Measurements from ENCODE around the gene LYSMD2.

The LYSMD2 gene

DNA sequence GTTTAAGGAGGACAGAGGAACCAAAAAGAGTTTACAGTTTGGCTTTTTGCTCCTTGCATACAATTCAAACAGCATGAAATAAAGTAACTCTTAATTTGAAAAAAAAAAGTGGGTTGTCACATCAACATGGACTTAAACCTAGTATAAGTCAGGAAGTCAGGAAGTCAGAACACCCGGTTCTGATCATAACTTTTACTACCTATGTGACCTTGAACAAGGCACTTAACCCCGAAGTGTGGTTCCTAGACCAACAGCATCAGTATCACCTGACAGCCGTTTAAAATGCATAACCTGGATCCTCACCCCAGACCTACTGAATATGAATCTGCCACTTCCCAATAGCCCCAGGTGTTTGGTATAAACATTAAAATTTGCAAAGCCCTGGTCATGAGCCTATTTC, 18.7 kb downstream of the LYSMD2 start:
- DNase-seq, result no peak

DNA sequence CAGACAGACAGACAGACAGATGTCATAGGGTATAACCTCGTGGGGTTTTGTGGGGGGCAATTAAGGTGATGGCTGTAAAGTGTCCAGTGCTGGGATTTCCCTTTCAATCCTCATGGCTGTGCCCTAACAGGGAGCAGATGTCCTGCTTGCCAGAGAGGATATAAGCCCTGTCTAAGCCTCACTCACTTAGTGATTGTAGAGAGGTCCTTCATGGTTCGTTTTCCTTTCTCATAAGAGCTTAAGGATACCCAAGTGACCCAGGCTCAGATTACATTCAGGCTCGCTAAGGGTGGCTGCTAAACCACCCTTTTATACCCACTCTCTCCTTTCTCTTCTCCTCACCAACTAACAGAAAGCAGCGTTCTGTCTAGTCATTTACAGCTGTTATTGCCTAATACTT, 19.2 kb downstream of the LYSMD2 start:
- DNase-seq, result no peak

DNA sequence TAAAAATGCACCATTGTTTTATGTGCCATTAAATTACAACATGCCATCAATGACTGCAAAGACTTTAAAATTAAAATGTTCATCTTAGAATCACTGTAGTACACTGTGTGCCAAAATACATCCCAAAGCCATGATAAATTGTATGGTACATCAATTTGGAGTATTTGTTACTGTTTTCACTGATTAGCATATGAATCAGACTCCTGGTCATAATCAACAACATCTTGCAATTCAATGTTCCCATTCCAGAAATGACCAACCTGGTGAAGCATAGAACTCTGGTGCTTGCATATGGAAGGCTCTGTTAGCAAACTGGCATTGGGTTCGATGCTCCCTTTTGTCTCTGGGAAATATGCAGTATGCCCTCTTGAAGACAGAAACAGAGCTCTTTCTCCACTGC, 22.5 kb downstream of the LYSMD2 start:
- no peak for DNase-seq

DNA sequence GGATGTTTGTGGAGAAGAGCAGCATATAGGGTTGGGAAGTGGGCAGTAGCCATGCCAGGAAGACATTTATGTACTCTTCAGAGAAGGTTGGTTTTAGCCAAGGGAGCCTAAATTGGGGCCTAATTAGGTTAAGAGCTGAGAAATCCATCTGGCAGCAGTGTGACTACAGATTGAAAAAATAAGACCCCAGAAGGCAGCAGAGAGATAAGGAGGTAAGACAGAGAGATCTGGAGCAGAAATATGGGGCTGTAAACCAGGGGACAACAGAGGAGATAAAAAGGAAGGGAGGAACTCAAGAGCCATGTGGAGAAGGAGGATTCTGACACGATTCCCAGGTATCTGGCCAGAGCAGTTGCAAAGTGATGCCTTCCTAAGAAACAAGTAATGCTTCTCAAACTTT, 23.3 kb downstream of the LYSMD2 start:
- DNase-seq, result no peak

DNA sequence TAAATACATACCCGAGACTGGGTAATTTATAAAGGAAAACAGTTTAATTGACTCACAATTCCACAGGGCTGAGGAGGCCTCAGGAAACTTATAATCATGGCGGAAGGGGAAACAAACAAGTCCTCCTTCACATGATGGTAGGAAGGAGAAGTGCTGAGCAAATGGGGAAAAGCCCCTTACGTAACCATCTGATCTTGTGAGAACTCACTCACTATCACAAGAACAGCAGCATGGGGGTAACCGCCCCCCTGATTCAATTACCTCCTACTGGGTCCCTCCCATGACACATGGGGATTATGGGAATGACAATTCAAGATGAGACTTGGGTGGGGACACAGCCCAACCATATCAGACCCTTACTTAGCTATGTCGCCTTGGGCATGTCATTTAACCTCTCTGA, 28.4 kb downstream of the LYSMD2 start:
- no peak for DNase-seq

DNA sequence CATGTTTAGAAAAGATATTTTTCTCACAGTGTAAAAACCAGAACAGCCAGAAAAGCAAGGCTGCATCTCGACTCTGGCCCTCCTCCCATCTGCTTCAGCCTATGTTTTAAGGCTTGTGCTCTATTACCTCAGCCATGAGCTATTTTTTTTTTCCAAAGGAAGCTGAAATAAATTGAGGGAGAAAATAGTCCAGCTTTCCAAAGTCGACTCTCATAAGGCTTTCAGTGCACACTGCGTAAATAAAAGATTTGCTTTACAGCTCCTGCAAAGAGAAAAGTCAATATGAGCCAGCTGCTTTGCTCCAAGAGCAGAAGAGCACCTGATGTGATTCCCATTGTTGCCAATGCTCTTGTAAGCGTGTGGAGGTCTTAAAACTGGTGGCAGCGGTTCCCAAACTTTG, 29.4 kb downstream of the LYSMD2 start:
- DNase-seq, result no peak

DNA sequence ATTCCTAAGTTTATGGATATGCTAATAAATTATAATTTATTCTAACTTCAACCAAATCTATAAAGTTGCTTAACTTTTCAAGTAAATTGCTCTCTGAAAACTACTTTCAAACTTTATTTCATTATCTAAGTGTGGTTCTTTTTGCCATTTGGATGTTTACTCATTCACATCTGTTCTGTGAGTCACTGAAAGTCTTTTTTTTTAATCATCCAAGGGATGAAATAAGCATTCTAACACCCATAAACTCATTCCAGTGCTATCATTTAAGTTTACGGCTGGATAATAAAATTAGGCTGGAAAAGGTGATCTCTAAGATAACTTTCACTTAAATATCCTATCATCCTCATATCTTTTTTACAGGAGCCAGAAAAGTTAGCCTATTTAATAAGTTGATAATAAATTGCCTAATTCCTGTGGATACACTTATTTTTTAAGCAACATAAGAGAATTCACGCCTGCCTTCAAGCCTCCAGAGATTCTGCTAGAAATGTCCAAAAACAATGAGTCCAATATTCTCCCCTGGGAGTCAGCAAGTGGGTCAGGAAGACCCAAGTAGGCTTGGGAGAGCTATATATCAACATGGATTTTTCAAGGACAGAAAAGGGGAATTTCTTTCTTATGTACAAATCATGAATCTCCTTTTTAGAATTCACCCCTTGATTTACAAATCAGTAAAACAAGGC, 30.4 kb downstream of the LYSMD2 start:
- no peak for DNase-seq

DNA sequence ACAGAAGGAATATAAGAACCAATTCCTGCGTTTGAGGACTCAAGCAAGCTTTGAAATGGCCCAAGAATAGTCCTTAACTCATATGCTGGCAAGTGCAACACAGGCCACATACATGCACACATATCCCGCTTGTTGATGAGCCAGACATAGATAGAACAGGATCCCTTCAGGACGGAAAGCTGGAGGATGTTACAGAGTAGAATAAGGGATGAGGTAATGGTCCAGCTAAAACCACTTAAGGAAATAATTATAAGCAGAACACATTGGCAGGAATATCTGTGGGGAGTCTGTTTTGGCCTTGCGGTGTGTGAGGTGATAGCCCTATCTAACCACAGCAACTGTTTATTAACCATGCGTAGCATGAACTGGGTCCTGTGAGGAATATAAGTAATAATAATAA, 31.2 kb downstream of the LYSMD2 start:
- DNase-seq, result no peak

DNA sequence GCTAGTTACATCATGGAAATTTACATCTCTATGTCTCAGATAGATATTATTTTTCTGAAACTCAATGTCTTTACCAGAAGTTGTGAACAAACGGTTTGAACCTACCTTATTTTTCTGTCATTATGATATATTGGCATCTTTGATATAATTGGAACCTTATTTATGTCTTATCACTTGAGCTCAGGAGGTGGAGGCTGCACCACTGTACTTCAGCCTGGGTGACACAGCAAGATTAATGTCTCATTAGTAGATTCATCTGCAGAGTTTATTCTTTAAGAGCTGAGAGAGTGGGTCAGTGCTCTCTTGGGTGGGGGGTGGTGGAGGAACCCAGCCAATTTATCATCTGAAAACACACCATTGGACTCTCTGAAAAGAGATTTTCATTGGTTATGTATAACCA, 34.7 kb downstream of the LYSMD2 start:
- no peak for DNase-seq

DNA sequence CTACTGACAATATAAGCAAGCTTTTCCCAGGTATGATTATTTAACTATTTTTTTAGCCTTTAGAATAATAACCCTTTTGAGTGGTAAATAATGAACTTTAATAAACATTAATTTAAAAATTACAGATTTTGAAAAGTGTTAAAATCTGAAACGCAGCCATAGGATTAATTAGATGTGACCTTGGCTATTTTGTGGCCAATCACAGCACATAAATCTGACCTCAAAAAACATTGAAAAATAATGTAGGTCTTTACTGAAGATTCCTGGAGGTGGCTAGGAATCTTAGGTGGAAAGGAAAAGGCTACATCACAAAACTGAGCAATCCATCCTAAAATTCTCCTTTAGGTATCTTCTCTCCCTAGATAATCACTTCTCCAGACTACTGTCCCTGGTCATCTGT, 38.1 kb downstream of the LYSMD2 start:
- DNase-seq, result no peak

DNA sequence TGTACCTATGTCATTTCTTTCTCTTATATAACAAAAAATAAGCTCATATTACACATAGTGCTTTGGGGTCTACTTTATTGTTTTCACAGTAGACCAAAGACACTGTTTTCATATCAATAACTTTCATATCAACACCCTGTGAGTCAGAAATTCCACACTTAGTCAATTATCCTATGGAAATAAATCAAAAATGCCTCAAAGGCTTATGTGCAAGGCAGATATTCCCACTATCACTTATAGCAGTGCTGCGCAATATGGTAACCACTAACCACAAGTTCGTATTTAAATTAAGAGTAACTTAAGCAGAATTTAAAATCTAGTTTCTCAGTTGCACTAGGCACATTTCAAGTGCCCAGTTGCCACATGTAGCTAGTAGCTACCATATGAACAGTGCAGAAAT, 40.3 kb downstream of the LYSMD2 start:
- DNase-seq, result no peak

DNA sequence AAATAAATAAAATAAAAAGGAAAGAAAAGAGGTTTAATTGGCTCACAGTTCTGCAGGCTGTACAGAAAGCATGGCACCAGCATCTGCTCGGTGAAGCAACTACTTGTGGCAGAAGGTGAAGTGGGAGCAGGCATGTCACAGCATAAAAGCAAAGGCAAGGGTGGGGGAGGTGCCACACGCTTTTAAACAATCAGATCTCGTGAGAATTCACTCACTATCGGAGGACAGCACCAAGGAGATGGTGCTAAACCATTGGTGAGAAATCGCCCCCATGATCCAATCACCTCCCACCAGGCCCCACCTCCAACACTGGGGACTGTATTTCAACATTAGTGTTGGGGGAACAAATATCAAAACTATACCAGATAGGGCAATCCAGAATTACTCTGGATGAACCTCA, 40.9 kb downstream of the LYSMD2 start:
- no peak for DNase-seq

DNA sequence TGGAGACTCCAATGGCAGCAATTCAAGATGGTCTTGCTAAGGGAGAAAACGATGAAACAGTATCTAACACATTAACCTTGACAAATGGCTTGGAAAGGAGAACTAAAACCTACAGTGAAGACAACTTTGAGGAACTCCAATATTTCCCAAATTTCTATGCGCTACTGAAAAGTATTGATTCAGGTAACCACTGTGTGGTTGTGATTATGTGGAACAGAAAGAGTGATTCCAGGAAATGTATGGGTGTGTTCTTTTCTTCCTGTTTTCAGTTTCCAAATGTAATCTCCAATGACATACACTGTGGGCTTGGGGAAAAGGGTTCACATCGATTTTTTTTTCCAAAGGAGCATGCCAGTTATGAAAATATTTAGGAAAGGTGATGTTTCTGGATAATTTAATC, 45.3 kb downstream of the LYSMD2 start:
- DNase-seq, result no peak

DNA sequence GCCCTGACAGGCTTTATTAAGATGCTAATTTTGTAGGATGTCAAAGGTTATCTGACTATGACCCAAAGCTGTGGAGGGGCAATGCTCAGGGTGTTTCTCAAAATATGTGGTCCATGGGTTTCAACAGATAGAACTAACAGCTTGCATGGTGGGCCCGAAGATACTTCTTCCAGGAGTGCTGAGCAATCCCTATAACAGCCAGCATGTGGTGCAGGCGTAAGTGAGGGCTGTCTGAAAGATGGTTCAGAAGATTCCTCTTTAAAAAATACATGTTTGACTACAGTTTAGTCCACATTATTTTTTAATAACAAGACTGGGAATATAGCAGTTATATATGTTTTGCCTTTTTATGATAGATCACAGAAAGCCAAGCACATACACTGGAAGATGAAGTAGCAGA, 48.6 kb downstream of the LYSMD2 start:
- no peak for DNase-seq

DNA sequence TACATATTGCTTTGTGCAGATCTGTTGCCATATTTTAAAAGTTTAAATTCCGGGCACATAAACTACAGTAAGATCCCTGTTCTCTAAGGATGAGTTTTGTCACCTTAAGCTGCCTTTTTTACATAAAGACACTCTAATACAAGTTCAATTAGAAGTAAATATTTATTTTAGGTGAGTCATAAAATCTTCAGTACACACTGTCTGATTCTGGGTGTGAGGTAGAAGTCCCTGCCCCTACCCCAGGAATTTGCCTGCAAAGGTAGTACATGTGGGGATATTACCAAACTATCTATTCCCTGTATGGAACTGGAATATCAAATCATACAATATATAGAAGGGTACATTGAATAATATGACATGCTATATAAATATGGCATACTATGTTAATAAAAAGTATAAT, 49.9 kb downstream of the LYSMD2 start:
- no peak for DNase-seq

DNA sequence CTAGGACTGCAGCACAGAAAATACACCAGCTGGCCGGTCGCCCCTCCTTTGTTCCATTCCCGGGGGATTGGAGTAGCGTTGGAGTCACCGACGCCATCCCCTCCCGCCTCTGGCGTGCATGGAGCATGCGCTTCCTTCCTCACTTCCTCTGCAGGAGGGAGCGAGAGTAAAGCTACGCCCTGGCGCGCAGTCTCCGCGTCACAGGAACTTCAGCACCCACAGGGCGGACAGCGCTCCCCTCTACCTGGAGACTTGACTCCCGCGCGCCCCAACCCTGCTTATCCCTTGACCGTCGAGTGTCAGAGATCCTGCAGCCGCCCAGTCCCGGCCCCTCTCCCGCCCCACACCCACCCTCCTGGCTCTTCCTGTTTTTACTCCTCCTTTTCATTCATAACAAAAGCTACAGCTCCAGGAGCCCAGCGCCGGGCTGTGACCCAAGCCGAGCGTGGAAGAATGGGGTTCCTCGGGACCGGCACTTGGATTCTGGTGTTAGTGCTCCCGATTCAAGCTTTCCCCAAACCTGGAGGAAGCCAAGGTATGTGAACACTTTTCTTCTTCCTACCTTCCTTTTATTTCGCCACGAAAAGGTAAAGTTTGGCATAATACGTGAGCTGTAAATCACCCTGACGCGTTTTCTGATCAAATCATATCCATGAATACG, 56.0 kb downstream of the LYSMD2 start, which contains the start of gene SCG3:
Gene SCG3 (plus strand): TSS at position 201 of the 661 bp plus-strand sequence. CDS start 253 bp downstream, at position 454.
- peak; percentile 65 for DNase-seq

DNA sequence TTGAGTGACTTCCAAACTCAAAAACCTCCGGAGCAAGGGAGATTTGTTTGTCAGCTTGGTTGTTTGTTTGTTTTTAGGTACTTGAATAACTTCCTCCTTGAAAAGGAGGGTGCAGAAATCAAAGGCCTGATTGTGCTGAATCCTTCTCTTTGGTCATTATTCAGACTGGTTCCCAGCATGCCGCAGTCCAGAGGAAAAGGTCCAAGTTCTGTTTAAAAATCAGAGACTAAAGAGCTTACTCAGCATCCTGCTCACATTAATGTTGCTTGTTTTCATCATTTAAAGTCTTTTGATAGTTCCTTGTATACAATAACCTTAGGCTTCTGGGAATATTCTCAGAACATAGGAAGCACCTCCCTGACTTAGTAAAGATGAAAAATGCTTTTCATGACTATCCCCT, 57.1 kb downstream of the LYSMD2 start:
- DNase-seq, result no peak

DNA sequence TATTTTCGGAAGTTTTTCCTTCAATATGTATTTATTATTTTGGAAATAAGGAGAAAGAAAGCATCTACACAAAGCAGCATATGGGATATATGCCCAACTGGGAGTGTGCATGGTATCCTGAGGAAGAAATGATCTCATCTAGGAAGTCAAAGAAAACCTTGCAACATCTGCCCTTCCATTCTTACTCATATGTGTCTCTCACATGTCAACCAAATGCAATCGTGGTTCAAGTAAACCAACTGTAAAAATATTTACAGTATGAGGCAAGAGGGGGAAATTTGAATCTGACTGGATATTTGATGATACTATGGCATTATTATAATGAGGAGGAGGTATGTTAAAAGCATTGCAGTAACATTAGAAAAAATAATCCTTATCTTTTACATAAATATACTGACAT, 59.4 kb downstream of the LYSMD2 start:
- DNase-seq, result no peak

DNA sequence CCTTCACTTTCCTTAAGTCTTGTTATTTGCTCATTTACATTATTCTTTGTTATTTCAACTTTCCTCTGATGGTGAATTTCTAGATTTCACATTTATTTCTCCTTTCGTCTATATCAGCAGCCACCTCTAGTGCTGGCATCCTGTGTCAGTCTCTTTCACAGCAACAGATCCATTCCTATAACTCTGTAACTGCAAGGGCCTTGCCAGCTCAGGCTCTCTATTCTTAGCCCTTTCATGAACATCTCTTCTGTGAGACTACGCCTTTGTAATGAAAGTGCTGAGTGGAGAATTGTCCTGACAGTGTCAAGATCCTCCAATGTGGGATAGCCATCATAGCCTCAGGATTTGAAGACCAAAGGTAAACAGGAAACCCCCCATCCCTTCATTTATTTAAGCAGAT, 60.0 kb downstream of the LYSMD2 start:
- DNase-seq, result no peak

DNA sequence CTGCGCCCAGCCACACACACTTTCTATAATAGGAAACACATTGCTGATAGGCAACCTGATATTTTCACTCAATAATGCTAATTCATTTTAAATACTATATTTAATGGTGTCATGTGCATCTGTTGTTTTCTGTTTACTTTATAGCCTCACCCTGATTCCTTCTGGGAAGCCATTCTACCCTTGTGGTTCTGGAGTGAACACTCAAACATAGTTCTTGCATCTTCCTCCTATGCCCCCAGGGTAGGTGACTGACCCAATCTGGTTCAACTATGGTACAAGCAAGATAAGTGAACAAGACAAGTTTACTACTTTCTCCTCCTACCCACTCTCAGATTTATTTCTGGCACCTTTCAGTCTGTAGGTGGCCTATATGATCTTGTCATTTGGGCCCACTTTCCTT, 60.4 kb downstream of the LYSMD2 start:
- no peak for DNase-seq

DNA sequence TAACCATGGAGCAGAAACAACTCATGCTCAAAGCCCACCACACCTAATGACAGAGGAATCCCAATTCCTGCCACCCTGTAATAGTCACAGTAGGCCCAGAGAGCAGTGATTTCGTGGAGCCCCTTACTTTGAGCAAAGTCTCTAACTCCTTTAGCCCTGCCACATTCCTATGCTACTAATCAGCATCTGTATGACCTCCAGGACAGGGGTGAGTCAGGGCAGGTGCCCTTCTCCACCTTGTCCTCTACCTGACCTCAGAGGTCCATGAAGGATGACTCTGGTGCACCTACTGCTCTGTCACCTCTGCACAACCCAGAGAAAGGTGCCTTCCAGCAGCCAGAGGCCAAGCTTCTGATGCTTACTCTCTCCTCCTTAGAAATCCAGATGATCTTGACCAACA, 62.2 kb downstream of the LYSMD2 start:
- no peak for DNase-seq

All from activated CD4-positive, alpha-beta T cell treated with anti-CD3 and anti-CD28 coated beads, Interleukin-2, amount 50 U/mL, for 1 hour (primary cell).